Upper lobe of left lung (tissue), 4 donors: ENCODE measurements around the gene MYH8.

Experiments
- EP300 ChIP-seq, 4 donors: sonication (generic); formaldehyde crosslinking; IDR thresholded peaks; one replicate each; pipeline ENCODE4 v1.5.1; 2017; ENCODE audit warnings: antibody characterized with exemption in 4 of 4, control low read depth in 2 of 4
- POLR2A ChIP-seq, 4 donors: fragments of 450-650 bp; IDR thresholded peaks; one replicate each; pipeline ENCODE4 v1.5.1; 2016 to 2017; ENCODE audit warnings: antibody characterized with exemption in 4 of 4, mild to moderate bottlenecking in 2 of 4
- TF ChIP-seq, protein P1 (sequence below), 6 experiments: fragments of 450-650 bp in 4 of 6; fragments of 200-600 bp in 2 of 6; sonication (generic) in 2 of 6; IDR thresholded peaks; one replicate each; pipeline ENCODE4 v1.5.1; 2016 to 2019; ENCODE audit warnings: antibody characterized with exemption in 6 of 6

DNA sequence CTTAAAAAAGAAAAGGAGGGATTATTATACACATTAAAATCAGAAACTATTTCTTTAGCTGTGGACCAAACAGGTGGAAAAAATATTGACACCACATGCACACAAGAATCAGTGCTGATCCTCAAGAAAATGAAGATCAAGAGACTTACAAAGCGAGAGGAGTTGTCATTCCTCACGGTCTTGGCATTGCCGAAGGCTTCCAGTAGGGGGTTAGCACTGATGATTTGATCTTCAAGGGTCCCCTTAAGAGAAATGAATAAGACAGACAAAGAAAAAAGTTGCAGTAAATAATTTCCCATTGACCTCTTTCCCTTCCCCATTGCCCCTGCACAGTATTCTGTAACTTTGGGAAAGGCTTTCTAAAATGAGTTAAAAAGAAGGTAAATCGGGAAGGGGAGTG, 41.7 kb upstream of the MYH8 start:
- TF ChIP-seq, protein P1, sequence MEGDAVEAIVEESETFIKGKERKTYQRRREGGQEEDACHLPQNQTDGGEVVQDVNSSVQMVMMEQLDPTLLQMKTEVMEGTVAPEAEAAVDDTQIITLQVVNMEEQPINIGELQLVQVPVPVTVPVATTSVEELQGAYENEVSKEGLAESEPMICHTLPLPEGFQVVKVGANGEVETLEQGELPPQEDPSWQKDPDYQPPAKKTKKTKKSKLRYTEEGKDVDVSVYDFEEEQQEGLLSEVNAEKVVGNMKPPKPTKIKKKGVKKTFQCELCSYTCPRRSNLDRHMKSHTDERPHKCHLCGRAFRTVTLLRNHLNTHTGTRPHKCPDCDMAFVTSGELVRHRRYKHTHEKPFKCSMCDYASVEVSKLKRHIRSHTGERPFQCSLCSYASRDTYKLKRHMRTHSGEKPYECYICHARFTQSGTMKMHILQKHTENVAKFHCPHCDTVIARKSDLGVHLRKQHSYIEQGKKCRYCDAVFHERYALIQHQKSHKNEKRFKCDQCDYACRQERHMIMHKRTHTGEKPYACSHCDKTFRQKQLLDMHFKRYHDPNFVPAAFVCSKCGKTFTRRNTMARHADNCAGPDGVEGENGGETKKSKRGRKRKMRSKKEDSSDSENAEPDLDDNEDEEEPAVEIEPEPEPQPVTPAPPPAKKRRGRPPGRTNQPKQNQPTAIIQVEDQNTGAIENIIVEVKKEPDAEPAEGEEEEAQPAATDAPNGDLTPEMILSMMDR (IDR thresholded peaks at IDR 0.05), result no peak
- TF ChIP-seq POLR2A (IDR thresholded peaks at IDR 0.05), result no peak
- no peak for TF ChIP-seq EP300 (IDR thresholded peaks at IDR 0.05)
